DLD1 (cell line): ENCODE data around the gene SORCS3.
"Not testable (repeated sequence)": the region's sequence is repeated elsewhere in the genome, so short reads cannot be mapped to it uniquely, and the experiment has no call there.

Source experiments
- in situ Hi-C: cut with HindIII; loops from 2 replicates; pipeline ENCODE4 v1.10.0; 2017; ENCODE audit warnings: low sequenced_read_pairs

SORCS3 gene

GRCh38 chr10:104689547-104689946 is 48.5 kb downstream of the SORCS3 start:
- in situ Hi-C loops = no loop called here

- in situ Hi-C loops = no loop called here
Measured at GRCh38 chr10:104690101-104690500, 49.0 kb downstream of the SORCS3 start.

DNA sequence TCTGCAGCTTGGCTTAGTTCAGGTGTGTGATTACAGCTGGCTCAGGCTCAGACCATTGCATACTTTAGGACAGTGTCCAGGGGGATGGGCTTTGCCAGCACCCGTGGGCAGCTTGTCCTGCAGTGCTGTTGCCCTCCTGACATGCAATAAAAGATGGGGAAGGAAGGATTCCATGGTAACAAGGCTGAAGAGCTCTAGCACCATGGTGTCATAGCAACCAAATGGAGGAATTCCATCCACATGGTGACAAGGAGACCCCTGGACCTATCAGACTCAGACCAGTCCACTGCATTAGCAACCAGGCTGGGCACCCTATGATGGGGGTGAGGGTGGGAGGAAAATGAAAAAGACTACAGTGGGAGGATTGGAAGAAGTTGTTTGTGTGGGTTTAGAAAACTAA is 49.9 kb downstream of the SORCS3 start:
- in situ Hi-C loops = no loop called here

- in situ Hi-C loops = no loop called here
Measured at GRCh38 chr10:104694074-104694473, 53.0 kb downstream of the SORCS3 start.

DNA sequence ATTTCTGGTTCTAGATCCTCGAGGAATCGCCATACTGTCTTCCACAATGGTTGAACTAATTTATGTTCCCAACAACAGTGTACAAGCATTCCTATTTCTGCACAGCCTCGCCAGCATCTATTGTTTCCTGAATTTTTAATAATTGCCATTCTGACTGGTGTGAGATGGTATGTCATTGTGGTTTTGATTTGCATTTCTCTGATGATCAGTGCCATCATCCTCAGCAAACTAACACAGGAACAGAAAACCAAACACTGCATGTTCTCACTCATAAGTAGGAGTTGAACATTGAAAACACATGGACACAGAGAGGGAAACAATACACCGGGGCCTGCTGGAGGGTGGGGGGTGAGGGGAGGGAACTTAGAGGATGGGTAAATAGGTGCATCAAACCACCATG is 62.2 kb downstream of the SORCS3 start:
- in situ Hi-C loops = not testable (repeated sequence)

DNA sequence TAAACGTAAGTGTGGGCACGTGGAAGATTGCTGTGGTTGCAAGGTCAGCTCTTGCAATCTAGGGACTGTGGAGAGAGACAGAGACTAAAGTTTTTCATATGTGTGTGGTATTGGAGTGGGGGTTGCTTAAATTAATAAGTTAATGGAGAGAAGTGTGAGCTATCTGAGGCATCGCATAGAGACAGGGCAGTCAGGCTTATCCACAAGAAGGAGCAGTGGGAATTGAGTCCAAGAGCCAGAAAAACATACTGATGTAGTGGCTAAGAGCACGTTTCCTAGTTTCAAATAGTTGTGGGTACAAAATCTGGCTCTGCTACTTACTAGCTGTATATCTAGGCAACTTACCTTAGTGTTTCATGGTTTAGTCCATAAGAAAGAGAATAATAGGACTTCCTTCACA is 65.8 kb downstream of the SORCS3 start:
- in situ Hi-C loops = no loop called here

- in situ Hi-C loops = no loop called here
Measured at GRCh38 chr10:104707602-104708459, 66.7 kb downstream of the SORCS3 start.

DNA sequence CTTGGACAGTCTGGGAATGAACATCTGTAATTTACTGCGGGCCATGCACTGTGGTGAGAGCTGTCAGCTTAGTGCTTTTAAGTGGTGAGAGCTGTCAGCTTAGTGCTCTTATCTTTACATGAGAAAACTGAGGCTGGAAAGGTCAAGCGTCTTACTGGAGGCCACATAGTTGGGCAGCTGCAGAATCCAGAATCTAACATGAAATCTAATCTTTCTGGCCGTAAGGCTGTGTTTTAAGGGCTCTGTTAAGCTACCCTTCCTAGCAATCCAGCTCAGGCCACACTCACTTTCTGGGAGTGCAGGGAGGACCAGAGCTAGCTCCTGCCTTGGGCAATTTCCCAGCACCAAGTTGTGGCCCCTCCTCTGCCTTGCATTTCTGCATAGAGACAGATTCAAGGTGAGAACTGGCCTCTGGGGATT is 70.2 kb downstream of the SORCS3 start:
- in situ Hi-C loops = no loop called here

DNA sequence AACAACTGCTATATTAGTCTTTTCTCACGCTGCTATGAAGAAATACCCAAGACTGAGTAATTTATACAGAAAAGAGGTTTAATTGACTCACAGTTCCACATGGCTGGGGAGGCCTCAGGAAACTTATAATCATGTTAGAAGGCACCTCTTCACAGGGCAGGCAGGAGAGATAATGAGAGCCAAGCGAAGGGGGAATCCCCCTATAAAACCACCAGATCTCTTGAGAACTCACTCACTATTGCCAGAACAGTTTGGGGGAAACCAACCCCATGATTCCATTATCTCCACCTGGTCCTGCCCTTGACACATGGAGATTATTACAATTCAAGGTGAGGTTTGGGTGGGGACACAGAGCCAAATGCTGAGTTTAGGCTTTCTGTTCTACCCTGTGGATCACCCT is 89.5 kb downstream of the SORCS3 start:
- in situ Hi-C loops = not testable (repeated sequence)

- in situ Hi-C loops = no loop called here
Measured at GRCh38 chr10:104731192-104731591, 90.1 kb downstream of the SORCS3 start.

DNA sequence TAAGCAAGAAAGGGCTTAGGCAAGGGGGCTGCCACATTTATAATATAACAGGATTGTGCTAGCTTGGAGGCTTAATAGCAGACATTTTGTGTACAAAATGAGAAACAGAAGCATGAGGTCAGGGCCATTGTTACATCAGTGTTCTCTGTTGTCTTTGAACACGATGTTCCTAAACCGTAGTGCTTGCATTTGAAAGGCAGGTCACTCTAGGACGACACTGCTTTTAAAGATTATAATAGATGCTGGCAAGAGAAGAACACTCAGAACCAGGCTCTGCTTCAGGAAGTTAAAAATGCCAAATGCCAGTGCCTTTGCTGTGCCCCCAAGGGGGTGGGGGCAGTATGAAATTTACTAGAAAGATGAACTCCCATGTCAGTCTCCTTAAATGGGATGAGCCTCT is 91.1 kb downstream of the SORCS3 start:
- in situ Hi-C loops = no loop called here

GRCh38 chr10:104734433-104734832 is 93.3 kb downstream of the SORCS3 start:
- in situ Hi-C loops = no loop called here

- in situ Hi-C loops = no loop called here
Measured at GRCh38 chr10:104735036-104735756, 94.1 kb downstream of the SORCS3 start.

GRCh38 chr10:104735757-104736391 is 94.8 kb downstream of the SORCS3 start:
- in situ Hi-C loops = no loop called here

GRCh38 chr10:104741127-104741526 is 100.0 kb downstream of the SORCS3 start:
- in situ Hi-C loops = no loop called here

- in situ Hi-C loops = no loop called here
Measured at GRCh38 chr10:104744052-104744451, 103.0 kb downstream of the SORCS3 start.

- in situ Hi-C loops = no loop called here
Measured at GRCh38 chr10:104750291-104750690, 109.2 kb downstream of the SORCS3 start.

- in situ Hi-C loops = no loop called here
Measured at GRCh38 chr10:104762793-104763192, 121.7 kb downstream of the SORCS3 start.

DNA sequence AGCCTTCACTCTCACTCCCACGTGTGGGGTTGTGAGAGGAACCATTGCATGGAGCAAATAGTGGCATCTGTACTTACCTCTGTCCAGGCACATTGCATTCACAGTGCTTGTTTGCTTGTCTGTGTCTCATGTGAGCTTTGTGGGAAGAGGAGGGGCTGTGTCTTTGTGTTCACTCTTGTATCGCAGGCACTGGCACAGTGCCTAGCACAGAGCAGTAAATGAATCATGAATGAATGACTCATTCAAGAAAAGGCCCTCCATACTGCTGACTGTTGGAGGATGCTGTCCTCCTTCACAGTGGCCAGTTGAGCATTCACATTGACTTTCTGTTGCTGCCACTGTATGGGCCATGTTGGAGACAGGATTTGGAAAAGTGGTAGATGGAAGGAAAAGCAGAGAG is 125.3 kb downstream of the SORCS3 start:
- in situ Hi-C loops = no loop called here

DNA sequence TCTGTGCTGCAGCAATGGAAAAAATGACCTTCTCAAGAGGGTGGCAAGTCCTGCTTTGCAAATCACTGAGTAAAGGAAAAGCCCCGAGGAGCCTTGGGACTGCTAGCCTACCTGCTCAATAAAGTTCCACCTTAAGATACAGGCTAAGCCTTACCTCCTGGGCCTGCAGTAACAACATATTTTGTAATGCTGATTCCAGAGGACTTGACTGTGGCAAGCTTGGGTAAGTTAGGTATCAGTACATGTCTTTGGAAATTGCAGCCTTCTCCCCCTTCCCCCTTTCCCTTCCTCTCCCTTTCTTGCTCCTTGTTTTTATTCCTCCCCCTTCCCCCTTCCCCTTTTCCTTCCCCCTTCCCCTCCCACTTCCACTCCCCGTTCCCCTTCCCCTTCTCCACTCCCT is 126.2 kb downstream of the SORCS3 start:
- in situ Hi-C loops = no loop called here

DNA sequence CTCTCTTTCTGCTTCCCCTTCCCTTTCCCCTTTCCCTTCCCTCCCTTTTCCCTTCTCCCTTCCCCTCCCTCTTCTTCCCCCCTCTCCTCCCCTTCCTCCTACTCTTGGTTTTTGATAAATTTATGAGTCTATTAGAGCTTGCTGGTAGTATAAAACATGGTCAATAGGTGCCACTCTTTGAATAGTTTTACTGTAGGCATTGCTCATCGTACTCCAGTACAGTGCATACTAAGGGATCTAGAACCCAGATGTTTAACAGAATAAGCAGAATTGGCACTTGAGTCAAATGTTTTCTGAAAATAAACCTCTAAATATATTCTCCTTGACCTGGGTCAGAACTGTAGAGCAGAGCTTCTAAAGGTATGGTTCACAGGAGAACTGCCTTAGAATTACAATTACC is 126.7 kb downstream of the SORCS3 start:
- in situ Hi-C loops = no loop called here

- in situ Hi-C loops = no loop called here
Measured at GRCh38 chr10:104773105-104773504, 132.0 kb downstream of the SORCS3 start.
